ENCODE results near the gene IRX2. TPM values are rescaled to one million over a fixed set of nuclear protein-coding genes. Genes with fewer than 3 reads are reported as not detected.

IRX2 gene
- total and polyA plus RNA-seq, 2 of the 4 experiments (the other 2 are of a cell fraction) = 0.36 to 0.97 TPM

DNA sequence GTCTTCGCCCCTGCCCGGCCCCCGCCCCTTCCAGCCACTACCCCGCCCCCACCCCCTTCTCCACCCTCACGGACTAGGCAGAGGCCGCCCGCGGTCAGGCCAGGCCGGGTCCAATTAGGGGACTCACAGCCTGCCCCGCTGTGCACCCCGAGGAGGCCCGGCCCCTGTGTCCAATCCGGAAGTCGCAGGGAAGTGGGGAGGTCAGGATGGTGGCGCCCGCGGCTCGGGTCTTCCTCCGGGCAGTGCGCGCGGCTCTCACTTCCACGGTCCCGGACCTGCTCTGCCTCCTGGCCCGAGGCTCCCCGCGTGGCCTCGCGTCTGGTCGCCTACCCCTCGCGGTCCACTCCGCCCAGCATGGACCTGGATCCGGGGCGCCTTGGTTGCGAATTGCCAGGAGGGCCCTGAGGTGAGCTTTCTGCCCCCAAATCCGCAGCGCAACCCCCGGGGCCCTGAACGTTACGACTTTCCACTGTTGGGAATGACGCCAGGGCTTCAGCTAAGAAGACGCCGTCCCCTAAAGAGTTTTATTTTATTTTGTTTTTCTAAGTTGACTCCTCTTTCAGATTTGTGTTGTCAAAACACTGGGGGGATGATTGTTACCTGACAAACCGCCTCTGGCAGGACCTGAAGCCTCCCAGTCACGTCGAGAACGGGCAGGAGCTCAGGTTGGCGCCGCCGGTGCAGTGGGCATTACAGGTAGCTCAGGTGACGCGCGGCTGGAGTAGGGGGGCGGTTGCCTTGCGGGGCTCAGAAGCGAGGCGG is 763 bp upstream of the IRX2 start:
- POLR2A ChIA-PET (ENCODE audit: unreplicated experiment) = no interaction called here
- BruUV-seq (replicated peaks) = no TSS peak
- Histone ChIP-seq H3K27me3 (ENCODE audit: control insufficient read depth, insufficient read depth, low read length) (peaks cover 52% of the 10 kb centered on the region), H3K27ac (ENCODE audit: insufficient read depth, low read length) (no peak overlapping the region), H3K4ac (ENCODE audit: low read depth, low read length) (no peak overlapping the region), H2BK120ac (ENCODE audit: low read depth, low read length) (no peak overlapping the region), H3K14ac (replicated peaks; ENCODE audit: low read depth, low read length) (no peak overlapping the region), H2BK5ac (ENCODE audit: low read depth, low read length, poor library complexity, severe bottlenecking) (no peak overlapping the region), H3K79me1 (ENCODE audit: low read depth in 1 of 2, low read length in 2 of 2) (no peaks in the 10 kb centered on the region), H3K4me2 (ENCODE audit: low read depth, low read length) (no peak overlapping the region), H2BK20ac (ENCODE audit: low read depth, low read length) (no peak overlapping the region), H2BK15ac (ENCODE audit: low read depth, low read length) (no peak overlapping the region), H4K8ac (ENCODE audit: low read depth in 2 of 2, low read length in 2 of 2) (no peak overlapping the region), H2AK9ac (replicated peaks; ENCODE audit: low read depth, low read length, poor library complexity) (no peak overlapping the region), H2AFZ (replicated peaks; ENCODE audit: low read length, poor library complexity) (no peak overlapping the region), H3K23ac (ENCODE audit: low read depth, low read length) (no peak overlapping the region), H4K5ac (ENCODE audit: low read depth, low read length) (no peak overlapping the region), H3K56ac (ENCODE audit: extremely low read depth, insufficient read depth, low read length) (no peak overlapping the region), H3K18ac (ENCODE audit: low read depth, low read length) (no peak overlapping the region), H4K20me1 (ENCODE audit: insufficient read depth, low read length) (no peaks in the 10 kb centered on the region), H2AK5ac (ENCODE audit: low read depth, low read length) (no peak overlapping the region), H4K91ac (ENCODE audit: insufficient read depth, low read depth, low read length) (no peak overlapping the region), H3K9me1 (ENCODE audit: insufficient read depth, low read length) (no peaks in the 10 kb centered on the region), H3K4me1 (ENCODE audit: control insufficient read depth, insufficient read depth, low read length) (no peaks in the 10 kb centered on the region), H3K4me3 (ENCODE audit: insufficient read depth, low read depth, low read length) (peak overlapping the region; percentile 20), H3K36me3 (ENCODE audit: control insufficient read depth, insufficient read depth, low read length) (no peaks in the 10 kb centered on the region), H3K9me3 (ENCODE audit: control insufficient read depth, insufficient read depth, low read length) (peaks cover 8% of the 10 kb centered on the region; the same call in 1 of the 2 replicates), H3K9ac (ENCODE audit: low read depth, low read length) (no peak overlapping the region)
- TF ChIP-seq MAZ (IDR thresholded peaks at IDR 0.05; ENCODE audit: borderline replicate concordance, low read depth, low read length) = no peak
- TF ChIP-seq MXI1 (IDR thresholded peaks at IDR 0.05; ENCODE audit: borderline replicate concordance, low read depth, low read length) = no peak
- no peak for TF ChIP-seq CEBPB (IDR thresholded peaks at IDR 0.05; ENCODE audit: low read depth, low read length)
- no peak for TF ChIP-seq RAD21 (IDR thresholded peaks at IDR 0.05; ENCODE audit: low read length)
- no peak for TF ChIP-seq USF2 (IDR thresholded peaks at IDR 0.05; ENCODE audit: low read depth, low read length)
- TF ChIP-seq RFX5 (IDR thresholded peaks at IDR 0.05; ENCODE audit: low read depth, low read length) = no peak
- TF ChIP-seq, protein P1, sequence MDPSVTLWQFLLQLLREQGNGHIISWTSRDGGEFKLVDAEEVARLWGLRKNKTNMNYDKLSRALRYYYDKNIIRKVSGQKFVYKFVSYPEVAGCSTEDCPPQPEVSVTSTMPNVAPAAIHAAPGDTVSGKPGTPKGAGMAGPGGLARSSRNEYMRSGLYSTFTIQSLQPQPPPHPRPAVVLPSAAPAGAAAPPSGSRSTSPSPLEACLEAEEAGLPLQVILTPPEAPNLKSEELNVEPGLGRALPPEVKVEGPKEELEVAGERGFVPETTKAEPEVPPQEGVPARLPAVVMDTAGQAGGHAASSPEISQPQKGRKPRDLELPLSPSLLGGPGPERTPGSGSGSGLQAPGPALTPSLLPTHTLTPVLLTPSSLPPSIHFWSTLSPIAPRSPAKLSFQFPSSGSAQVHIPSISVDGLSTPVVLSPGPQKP (IDR thresholded peaks at IDR 0.05; ENCODE audit: borderline replicate concordance, low read depth, low read length) = no peak
- TF ChIP-seq RCOR1 (IDR thresholded peaks at IDR 0.05; ENCODE audit: insufficient replicate concordance, low read length) = no peak
- TF ChIP-seq FOS (IDR thresholded peaks at IDR 0.05; ENCODE audit: low read depth, low read length) = no peak
- no peak for TF ChIP-seq SMC3 (IDR thresholded peaks at IDR 0.05; ENCODE audit: low read depth, low read length)
- no peak for TF ChIP-seq MAFK (IDR thresholded peaks at IDR 0.05; ENCODE audit: low read depth, low read length)
- TF ChIP-seq POLR2A (IDR thresholded peaks at IDR 0.05; ENCODE audit: low read depth, low read length) = no peak
- TF ChIP-seq NFE2L2 (IDR thresholded peaks at IDR 0.05; ENCODE audit: low read depth, low read length) = no peak
- TF ChIP-seq CTCF (conservative IDR thresholded peaks at IDR 0.05; ENCODE audit: low read depth, low read length) = no peak
- no peak for TF ChIP-seq CHD1 (IDR thresholded peaks at IDR 0.05; ENCODE audit: low read depth, low read length)
- no peak for TF ChIP-seq BHLHE40 (IDR thresholded peaks at IDR 0.05; ENCODE audit: low read depth, low read length)
- peak; percentile 15; the same call in 1 of the 2 replicates for ATAC-seq (ENCODE audit: low read depth)
- dilution Hi-C loops (cut with HindIII; ENCODE audit: low sequenced_read_pairs, unreplicated experiment) = no loop called here
- DNase-seq = no peak
- CTCF ChIA-PET = no interaction called here
- in situ Hi-C loops (cut with MboI; ENCODE audit: low sequenced_read_pairs) = no loop called here
- WGBS, 2 experiments (ENCODE audit: extremely low coverage in 2 of 2, insufficient read length in 1 of 2) = 0% methylated on average over 1 of the region's 58 CpGs; no CpG with 5 or more reads in 1 of the 2 experiments
- intact Hi-C loops (cut with micrococcal nuclease) = no loop called here
